Measurements from ENCODE around the gene SLC25A17. TPM values are rescaled to one million over a fixed set of nuclear protein-coding genes. Genes with fewer than 3 reads are reported as not detected.
A peak's percentile ranks its signal among the peaks of the same experiment; 100 is the strongest.
"Not testable (repeated sequence)": the region's sequence is repeated elsewhere in the genome, so short reads cannot be mapped to it uniquely, and the experiment has no call there.

The SLC25A17 gene, protein sequence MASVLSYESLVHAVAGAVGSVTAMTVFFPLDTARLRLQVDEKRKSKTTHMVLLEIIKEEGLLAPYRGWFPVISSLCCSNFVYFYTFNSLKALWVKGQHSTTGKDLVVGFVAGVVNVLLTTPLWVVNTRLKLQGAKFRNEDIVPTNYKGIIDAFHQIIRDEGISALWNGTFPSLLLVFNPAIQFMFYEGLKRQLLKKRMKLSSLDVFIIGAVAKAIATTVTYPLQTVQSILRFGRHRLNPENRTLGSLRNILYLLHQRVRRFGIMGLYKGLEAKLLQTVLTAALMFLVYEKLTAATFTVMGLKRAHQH
- polyA plus RNA-seq = 18.1 TPM
- long read RNA-seq, donor 1, partial matches to known transcripts = 0 of 4 reads
- long read RNA-seq, donor 1, other reads (novel, unspliced or antisense) = 0 of 4 reads
- long read RNA-seq, donor 2, transcript SLC25A17-210 (9 exons, 2,262 nt) = major isoform, 5 of 5 reads
- long read RNA-seq, donor 2, partial matches to known transcripts = 0 of 5 reads
- long read RNA-seq, donor 2, other reads (novel, unspliced or antisense) = 0 of 5 reads
- long read RNA-seq, donor 3, transcript SLC25A17-210 (9 exons, 2,262 nt) = major isoform, 13 of 13 reads
- long read RNA-seq, donor 3, partial matches to known transcripts = 0 of 13 reads
- long read RNA-seq, donor 3, other reads (novel, unspliced or antisense) = 0 of 13 reads
- long read RNA-seq, donor 4, partial matches to known transcripts = 0 of 1 reads
- long read RNA-seq, donor 4, other reads (novel, unspliced or antisense) = 0 of 1 reads
- long read RNA-seq, donor 5, partial matches to known transcripts = 0 of 3 reads
- long read RNA-seq, donor 5, other reads (novel, unspliced or antisense) = 0 of 3 reads
- long read RNA-seq, donor 6, transcript SLC25A17-210 (9 exons, 2,262 nt) = major isoform, 5 of 6 reads
- long read RNA-seq, donor 6, partial matches to known transcripts = 0 of 6 reads
- long read RNA-seq, donor 6, other reads (novel, unspliced or antisense) = 0 of 6 reads
- long read RNA-seq, donor 7, partial matches to known transcripts = 0 of 2 reads
- long read RNA-seq, donor 7, other reads (novel, unspliced or antisense) = 0 of 2 reads
- long read RNA-seq, donor 8, partial matches to known transcripts = 0 of 4 reads
- long read RNA-seq, donor 8, other reads (novel, unspliced or antisense) = 0 of 4 reads
- long read RNA-seq, donor 9, partial matches to known transcripts = 0 of 5 reads
- long read RNA-seq, donor 9, other reads (novel, unspliced or antisense) = 0 of 5 reads
- long read RNA-seq, donor 10, partial matches to known transcripts = 0 of 1 reads
- long read RNA-seq, donor 10, other reads (novel, unspliced or antisense) = 0 of 1 reads
- long read RNA-seq, donor 11, transcript SLC25A17-210 (9 exons, 2,262 nt) = major isoform, 5 of 5 reads
- long read RNA-seq, donor 11, partial matches to known transcripts = 0 of 5 reads
- long read RNA-seq, donor 11, other reads (novel, unspliced or antisense) = 0 of 5 reads

DNA sequence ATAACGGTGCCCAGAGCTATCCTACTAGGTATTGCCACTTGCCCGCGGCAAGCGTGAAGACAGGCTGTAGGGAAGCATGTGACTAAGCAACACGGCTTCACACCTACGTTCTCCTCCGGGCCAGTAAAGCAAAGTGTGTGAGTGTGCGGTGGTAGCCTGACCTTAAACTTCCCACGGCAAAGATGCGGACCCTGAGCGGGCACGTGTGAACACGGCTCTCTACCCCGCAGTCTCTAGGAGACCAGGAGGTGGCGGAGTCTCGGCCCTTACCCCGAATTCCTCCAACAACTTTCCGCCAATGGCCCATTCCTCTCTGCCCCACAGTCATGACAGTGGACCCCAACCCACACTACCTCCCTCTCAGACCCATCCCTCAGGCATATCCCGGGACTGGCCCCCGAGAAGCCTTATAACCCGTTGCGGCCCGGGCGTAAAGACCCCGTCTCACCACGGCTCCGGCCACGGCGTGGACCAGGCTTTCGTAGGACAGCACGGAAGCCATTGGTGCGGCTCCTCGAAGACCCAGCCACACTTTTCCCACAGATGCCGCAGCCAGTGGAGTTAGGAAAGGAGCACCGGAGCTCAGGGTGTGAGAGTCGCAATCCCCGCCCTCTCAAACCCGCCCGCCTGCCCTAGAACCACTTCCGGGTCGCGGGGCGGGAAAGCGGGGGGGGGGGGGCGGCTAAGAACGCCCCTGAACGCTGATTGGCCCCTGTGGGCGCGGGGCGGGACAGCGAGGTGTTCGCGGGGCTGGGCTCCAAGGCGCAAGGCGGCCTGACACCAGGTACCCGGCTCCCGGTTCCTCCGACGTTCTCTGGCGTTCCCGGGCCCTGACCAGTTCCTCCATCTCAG, at the start of gene SLC25A17:
Gene SLC25A17 (minus strand): TSS at position 600 of the 852 bp plus-strand sequence. CDS start 98 bp downstream, at position 502.
- no CpG with 5 or more reads among the region's 61 CpGs for WGBS (ENCODE audit: insufficient coverage, low lambda C conversion rate)
- peaks cover 15% of the 10 kb centered on the region for H3K4me1 ChIP-seq (ENCODE audit: control insufficient read depth, insufficient read depth, low read length)
- peak within 1 kb of the TSS; percentile 74 for H3K4me3 ChIP-seq (ENCODE audit: low read length)

DNA sequence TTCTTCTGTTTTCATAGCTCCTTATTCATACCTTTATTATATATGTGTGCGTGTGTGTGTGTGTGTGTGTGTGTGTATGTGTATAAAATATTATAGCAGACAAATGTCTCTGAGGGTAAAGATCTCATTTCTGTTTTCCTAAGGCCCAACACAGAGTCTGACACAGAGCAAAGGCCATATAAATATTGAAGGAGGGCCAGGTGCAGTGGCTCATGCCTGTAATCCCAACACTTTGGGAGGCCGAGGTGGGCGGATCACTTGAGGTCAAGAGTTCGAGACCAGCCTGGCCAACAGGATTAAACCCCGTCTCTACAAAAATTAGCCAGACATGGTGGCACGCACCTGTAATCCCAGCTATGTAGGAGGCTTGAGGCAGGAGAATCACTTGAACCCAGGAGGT, 49.2 kb upstream of the SLC25A17 start:
- peaks cover 14% of the 10 kb centered on the region for H3K36me3 ChIP-seq (ENCODE audit: control insufficient read depth, insufficient read depth, low read length)
- H3K27ac ChIP-seq (ENCODE audit: low read length); H3K9me3 ChIP-seq (ENCODE audit: control insufficient read depth, low read depth, low read length); H3K4me1 ChIP-seq (ENCODE audit: control insufficient read depth, insufficient read depth, low read length); H3K27me3 ChIP-seq (ENCODE audit: control insufficient read depth, insufficient read depth, low read length); H3K4me3 ChIP-seq (ENCODE audit: low read length): not testable (repeated sequence)
- no CpG with 5 or more reads among the region's 6 CpGs for WGBS (ENCODE audit: insufficient coverage, low lambda C conversion rate)
- DNase-seq = peak in 1 of 2 donors; percentile 6

More for the DNA sequence above, at the start of gene SLC25A17:
- Histone ChIP-seq H3K36me3 (ENCODE audit: control insufficient read depth, insufficient read depth, low read length) (peaks cover 8% of the 10 kb centered on the region), H3K27me3 (ENCODE audit: control insufficient read depth, insufficient read depth, low read length) (no peaks in the 10 kb centered on the region), H3K27ac (ENCODE audit: low read length) (peak within 1 kb of the TSS; percentile 34), H3K9me3 (ENCODE audit: control insufficient read depth, low read depth, low read length) (no peaks in the 10 kb centered on the region)
- peak; percentile 77 to 84 for DNase-seq

DNA sequence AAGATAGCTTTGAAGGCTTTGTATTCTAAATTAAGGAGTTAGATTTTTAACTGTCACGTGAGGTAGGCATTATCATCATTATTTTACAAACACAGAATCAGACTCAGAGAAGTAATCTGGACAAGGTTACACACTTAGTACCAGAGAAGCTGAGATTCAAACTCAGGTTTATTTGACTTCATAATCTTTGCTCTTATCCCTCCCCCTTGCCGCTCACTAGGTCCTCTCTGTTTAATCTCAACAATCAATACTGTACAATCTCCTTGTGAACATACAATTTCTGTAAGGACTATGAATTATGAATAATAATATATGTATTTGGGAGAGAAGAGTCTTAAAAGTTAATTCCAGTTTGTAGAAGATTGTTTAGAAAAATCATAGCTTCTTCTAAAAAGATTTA, 48.0 kb upstream of the SLC25A17 start:
- Histone ChIP-seq H3K27ac (ENCODE audit: low read length) (no peak overlapping the region), H3K9me3 (ENCODE audit: control insufficient read depth, low read depth, low read length) (no peaks in the 10 kb centered on the region), H3K36me3 (ENCODE audit: control insufficient read depth, insufficient read depth, low read length) (peaks cover 12% of the 10 kb centered on the region), H3K4me1 (ENCODE audit: control insufficient read depth, insufficient read depth, low read length) (no peaks in the 10 kb centered on the region), H3K27me3 (ENCODE audit: control insufficient read depth, insufficient read depth, low read length) (no peaks in the 10 kb centered on the region), H3K4me3 (ENCODE audit: low read length) (no peak overlapping the region)
- no peak for DNase-seq
- no CpG with 5 or more reads among the region's 2 CpGs for WGBS (ENCODE audit: insufficient coverage, low lambda C conversion rate)

DNA sequence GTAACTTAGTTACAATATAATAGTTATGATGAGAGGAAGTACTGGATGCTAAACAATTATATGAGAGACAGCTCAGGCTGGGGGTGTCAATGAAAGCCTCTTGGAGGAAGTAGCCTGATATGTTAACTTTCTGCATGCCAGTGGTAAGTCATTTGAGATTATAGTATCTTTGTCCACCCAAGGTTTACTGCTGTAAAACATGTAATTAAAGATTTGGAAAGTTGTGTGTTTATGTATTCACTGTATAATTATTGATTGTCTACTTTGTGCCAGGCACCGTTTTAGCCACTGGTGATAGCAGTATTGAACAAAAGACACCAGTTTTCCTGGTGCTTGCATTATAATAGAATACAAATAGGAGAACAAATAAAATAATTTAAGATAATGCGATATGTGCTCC, 43.4 kb upstream of the SLC25A17 start:
- 93% methylated on average over 2 of the region's 2 CpGs for WGBS (ENCODE audit: insufficient coverage, low lambda C conversion rate)
- Histone ChIP-seq H3K4me1 (ENCODE audit: control insufficient read depth, insufficient read depth, low read length) (peaks cover 4% of the 10 kb centered on the region), H3K36me3 (ENCODE audit: control insufficient read depth, insufficient read depth, low read length) (peaks cover 14% of the 10 kb centered on the region), H3K27ac (ENCODE audit: low read length) (no peak overlapping the region), H3K27me3 (ENCODE audit: control insufficient read depth, insufficient read depth, low read length) (no peaks in the 10 kb centered on the region), H3K9me3 (ENCODE audit: control insufficient read depth, low read depth, low read length) (no peaks in the 10 kb centered on the region), H3K4me3 (ENCODE audit: low read length) (no peak overlapping the region)
- DNase-seq = no peak

DNA sequence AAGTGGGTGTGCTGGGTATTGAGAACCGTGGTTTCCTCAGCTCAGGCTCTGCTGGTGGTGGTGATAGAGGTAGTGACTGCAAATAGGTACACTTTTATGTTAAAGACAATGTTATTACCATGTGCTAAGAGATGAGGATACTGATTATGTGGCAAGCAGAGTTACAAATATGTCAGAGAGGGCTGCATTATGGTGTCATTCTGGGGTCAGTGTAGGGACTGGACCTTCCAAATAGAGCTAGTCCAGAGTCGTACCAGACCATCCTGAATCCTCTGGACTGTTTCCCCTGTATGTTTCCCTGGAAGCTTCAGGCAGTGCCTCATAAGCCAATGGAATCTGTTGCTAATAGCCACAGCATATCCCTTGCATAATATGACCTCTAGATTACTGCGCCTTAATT, 42.9 kb upstream of the SLC25A17 start, which contains the start of gene DNAJB7:
Gene DNAJB7 (minus strand): TSS at position 101 of the 400 bp plus-strand sequence. CDS start 119 bp downstream, outside the sequence.
- WGBS (ENCODE audit: insufficient coverage, low lambda C conversion rate) = no CpG with 5 or more reads among the region's 3 CpGs
- Histone ChIP-seq H3K4me3 (ENCODE audit: low read length) (no peak within 1 kb of the TSS), H3K9me3 (ENCODE audit: control insufficient read depth, low read depth, low read length) (no peaks in the 10 kb centered on the region)

DNA sequence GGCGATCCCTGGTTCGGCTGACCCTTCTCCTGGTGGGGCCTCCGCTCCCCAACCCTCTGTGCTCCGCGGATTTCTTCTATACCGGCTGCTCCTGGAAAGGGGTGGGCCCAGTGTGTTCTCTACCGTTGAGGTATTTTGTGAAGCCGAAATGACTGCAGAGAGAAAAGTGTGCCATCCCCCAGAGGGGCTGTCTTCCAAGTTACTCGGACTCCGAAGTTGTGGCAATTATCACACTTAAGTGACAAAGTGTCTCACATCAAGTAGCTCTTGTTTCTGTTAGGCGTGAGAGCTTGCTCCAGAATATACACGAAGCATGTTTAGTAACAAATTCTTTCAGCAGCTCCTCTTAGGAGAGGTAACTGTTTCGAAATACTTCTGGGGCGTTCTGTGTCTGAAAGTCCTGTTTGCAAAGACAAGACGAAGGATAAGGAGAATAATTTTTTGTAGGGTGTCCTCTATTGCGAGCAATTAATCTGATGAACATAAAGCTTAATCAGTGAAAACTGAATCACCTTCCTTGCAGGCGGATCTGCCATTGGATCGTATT, 38.2 kb upstream of the SLC25A17 start:
- peaks cover 11% of the 10 kb centered on the region for H3K36me3 ChIP-seq (ENCODE audit: control insufficient read depth, insufficient read depth, low read length)
- H3K4me3 ChIP-seq (ENCODE audit: low read length) = peak overlapping the region; percentile 99
- peaks cover 27% of the 10 kb centered on the region for H3K4me1 ChIP-seq (ENCODE audit: control insufficient read depth, insufficient read depth, low read length)
- DNase-seq = no peak
- no peaks in the 10 kb centered on the region for H3K27me3 ChIP-seq (ENCODE audit: control insufficient read depth, insufficient read depth, low read length)
- no peaks in the 10 kb centered on the region for H3K9me3 ChIP-seq (ENCODE audit: control insufficient read depth, low read depth, low read length)
- H3K27ac ChIP-seq (ENCODE audit: low read length) = peak overlapping the region; percentile 99
- 25% methylated on average over 2 of the region's 18 CpGs for WGBS (ENCODE audit: insufficient coverage, low lambda C conversion rate)

More for the DNA sequence above, 42.9 kb upstream of the SLC25A17 start, which contains the start of gene DNAJB7:
- Histone ChIP-seq H3K4me1 (ENCODE audit: control insufficient read depth, insufficient read depth, low read length) (peaks cover 4% of the 10 kb centered on the region), H3K36me3 (ENCODE audit: control insufficient read depth, insufficient read depth, low read length) (peaks cover 14% of the 10 kb centered on the region), H3K27me3 (ENCODE audit: control insufficient read depth, insufficient read depth, low read length) (no peaks in the 10 kb centered on the region), H3K27ac (ENCODE audit: low read length) (no peak within 1 kb of the TSS)
- no peak for DNase-seq

DNA sequence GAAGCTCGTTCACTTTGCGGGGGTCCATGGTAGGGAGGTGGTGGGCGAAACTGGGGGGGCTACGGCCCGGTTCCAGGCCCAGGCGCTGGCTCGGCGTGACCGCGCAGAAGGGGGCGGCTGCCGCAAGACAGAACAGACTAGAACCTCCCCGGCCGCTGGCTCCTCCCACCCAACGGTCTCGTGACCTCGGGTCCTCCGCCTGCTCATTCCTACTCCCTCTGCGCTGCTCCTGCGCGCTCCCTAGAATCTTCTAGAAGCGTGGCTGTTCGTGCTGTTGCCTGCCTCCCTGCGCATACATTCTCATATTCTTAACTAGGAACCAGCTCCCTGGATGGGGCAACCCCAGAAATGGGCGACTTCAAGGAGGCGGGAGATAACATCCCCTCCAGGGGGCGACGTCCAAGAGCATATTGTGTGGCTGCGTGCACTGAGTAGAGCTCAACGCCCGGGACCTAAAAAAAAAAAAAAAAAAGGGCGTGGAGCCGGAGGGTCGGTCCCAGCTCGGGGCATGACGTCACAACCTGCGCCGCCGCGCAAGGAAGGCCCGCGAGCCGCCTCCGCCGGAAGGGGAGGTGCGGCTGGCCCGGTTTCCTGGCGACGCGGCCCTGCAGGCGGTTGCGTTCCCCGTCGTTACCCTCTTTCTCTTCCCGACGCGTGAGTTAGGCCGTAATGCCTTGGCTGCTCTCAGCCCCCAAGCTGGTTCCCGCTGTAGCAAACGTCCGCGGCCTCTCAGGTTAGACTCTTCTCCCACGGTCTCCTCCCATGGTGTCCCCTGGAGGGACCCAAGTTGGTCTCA, 37.6 kb upstream of the SLC25A17 start, which contains the start of the genes ST13 and XPNPEP3:
Gene ST13 (minus strand): TSS at position 127 of the 796 bp plus-strand sequence. CDS start 99 bp downstream, at position 28.
Gene XPNPEP3 (plus strand): TSS at position 636 of the 796 bp plus-strand sequence. CDS start 34 bp downstream, at position 670.
- Histone ChIP-seq H3K27ac (ENCODE audit: low read length) (peak within 1 kb of the TSS; percentile 99), H3K9me3 (ENCODE audit: control insufficient read depth, low read depth, low read length) (no peaks in the 10 kb centered on the region), H3K27me3 (ENCODE audit: control insufficient read depth, insufficient read depth, low read length) (no peaks in the 10 kb centered on the region), H3K36me3 (ENCODE audit: control insufficient read depth, insufficient read depth, low read length) (peaks cover 9% of the 10 kb centered on the region), H3K4me1 (ENCODE audit: control insufficient read depth, insufficient read depth, low read length) (peaks cover 30% of the 10 kb centered on the region), H3K4me3 (ENCODE audit: low read length) (peak within 1 kb of the TSS; percentile 99)
- WGBS (ENCODE audit: insufficient coverage, low lambda C conversion rate) = no CpG with 5 or more reads among the region's 63 CpGs
- DNase-seq = peak; percentile 97 to 98

DNA sequence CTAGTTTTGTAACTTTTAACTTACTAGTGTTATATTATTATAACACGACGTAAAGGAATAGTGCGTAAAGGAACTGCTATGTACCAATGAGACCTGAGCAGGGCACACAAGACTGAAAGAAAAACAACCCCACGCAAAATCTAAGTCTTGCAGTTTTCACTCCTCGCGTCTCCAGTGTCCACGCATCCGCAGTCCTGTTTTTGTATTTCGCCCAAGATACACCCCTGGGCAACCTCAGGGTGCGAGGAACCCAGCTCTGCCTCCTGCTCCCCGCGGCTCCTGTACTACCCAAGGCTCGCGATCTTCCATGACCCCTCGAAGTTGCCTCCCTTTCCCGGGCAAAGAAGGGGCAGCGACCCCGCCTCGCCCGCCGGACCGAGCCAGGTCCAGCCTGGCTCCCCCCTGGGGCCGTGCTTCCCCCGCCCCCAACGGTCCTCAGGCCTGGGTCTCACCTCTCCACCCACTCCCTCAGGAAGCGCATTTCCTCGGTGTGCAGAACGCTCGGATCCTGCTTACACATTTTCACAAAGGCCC, 36.9 kb upstream of the SLC25A17 start:
- 0% methylated on average over 2 of the region's 29 CpGs for WGBS (ENCODE audit: insufficient coverage, low lambda C conversion rate)
- peak in 1 of 2 donors; percentile 63 for DNase-seq

More for the DNA sequence above, 36.9 kb upstream of the SLC25A17 start:
- Histone ChIP-seq H3K27me3 (ENCODE audit: control insufficient read depth, insufficient read depth, low read length) (no peaks in the 10 kb centered on the region), H3K9me3 (ENCODE audit: control insufficient read depth, low read depth, low read length) (no peaks in the 10 kb centered on the region), H3K4me3 (ENCODE audit: low read length) (peak overlapping the region; percentile 99), H3K4me1 (ENCODE audit: control insufficient read depth, insufficient read depth, low read length) (peaks cover 30% of the 10 kb centered on the region), H3K36me3 (ENCODE audit: control insufficient read depth, insufficient read depth, low read length) (peaks cover 5% of the 10 kb centered on the region), H3K27ac (ENCODE audit: low read length) (peak overlapping the region; percentile 99)
